ENCODE data around the gene SLC25A47. TPM values are rescaled to one million over a fixed set of nuclear protein-coding genes. Genes with fewer than 3 reads are reported as not detected.

Gene SLC25A47
- total and polyA plus RNA-seq, 7 donors, result 0.22 TPM; not detected in 6

DNA sequence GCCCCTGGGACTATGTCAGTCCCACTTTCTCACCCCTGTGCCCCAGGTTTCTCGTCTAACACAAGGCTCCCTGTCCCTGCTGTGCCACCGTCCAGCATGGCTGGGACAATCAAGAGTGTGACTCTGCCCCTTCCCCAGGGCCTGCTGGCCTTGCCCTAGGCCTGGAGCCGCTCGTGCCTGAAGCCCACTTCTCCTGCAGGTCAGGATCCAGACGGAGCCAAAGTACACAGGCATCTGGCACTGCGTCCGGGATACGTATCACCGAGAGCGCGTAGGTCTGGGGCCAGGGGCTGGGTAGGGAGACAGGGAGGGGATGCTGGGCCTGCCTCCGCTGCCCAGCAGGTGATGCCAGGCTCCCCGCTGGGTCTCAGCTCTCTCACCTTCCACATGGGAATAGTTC, 2.8 kb downstream of the SLC25A47 start:
- WGBS, 2 donors, result 87 to 92% methylated on average over 13 of the region's 13 CpGs
- Histone ChIP-seq H3K4me3 (no peak overlapping the region), H3K36me3 (no peaks in the 10 kb centered on the region), H3K9me3 (no peaks in the 10 kb centered on the region), H3K27me3 (no peaks in the 10 kb centered on the region), H3K4me1 (no peaks in the 10 kb centered on the region), H3K27ac (no peak overlapping the region)
- DNase-seq, result no peak
- intact Hi-C loops (cut with DNase I), result no loop called here
- TF ChIP-seq POLR2A (IDR thresholded peaks at IDR 0.05) (no peak), CTCF (IDR thresholded peaks at IDR 0.05) (no peak), EP300 (IDR thresholded peaks at IDR 0.05) (no peak), POLR2AphosphoS5 (IDR thresholded peaks at IDR 0.05) (no peak)

GRCh38 chr14:100327128-100327527, 4.0 kb downstream of the SLC25A47 start:
- Histone ChIP-seq H3K9me3 (no peaks in the 10 kb centered on the region), H3K4me3 (no peak overlapping the region), H3K36me3 (no peaks in the 10 kb centered on the region), H3K27ac (no peak overlapping the region), H3K4me1 (no peaks in the 10 kb centered on the region), H3K27me3 (no peaks in the 10 kb centered on the region)
- intact Hi-C loops (cut with DNase I), result no loop called here
- WGBS, 2 donors, result 95 to 96% methylated on average over 24 of the region's 24 CpGs
- TF ChIP-seq CTCF (IDR thresholded peaks at IDR 0.05) (no peak), POLR2A (IDR thresholded peaks at IDR 0.05) (no peak), EP300 (IDR thresholded peaks at IDR 0.05) (no peak), POLR2AphosphoS5 (IDR thresholded peaks at IDR 0.05) (no peak)
- no peak for DNase-seq

DNA sequence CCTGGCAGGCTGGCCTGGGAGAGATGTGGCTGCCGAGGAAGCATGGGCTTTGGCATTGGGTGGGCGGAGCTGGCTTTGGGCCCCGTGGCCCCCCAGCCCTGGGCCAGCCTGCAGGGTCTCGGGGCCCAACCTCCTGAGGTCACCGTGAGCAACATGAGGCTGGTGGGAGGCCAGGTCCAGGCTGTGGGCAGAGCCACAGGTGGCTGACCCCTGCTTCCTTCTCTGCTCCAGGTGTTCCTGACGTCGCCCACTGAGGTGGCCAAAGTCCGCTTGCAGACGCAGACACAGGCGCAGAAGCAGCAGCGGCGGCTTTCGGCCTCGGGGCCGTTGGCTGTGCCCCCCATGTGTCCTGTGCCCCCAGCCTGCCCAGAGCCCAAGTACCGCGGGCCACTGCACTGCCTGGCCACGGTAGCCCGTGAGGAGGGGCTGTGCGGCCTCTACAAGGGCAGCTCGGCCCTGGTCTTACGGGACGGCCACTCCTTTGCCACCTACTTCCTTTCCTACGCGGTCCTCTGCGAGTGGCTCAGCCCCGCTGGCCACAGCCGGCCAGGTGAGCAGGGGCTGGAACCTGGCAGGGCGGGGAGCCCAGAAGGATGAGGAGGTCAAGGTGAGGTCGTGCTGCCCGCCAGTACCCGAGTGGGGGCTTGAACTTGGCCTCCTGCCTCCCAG, 5.5 kb downstream of the SLC25A47 start:
- DNase-seq, result no peak
- Histone ChIP-seq H3K27me3 (no peaks in the 10 kb centered on the region), H3K9me3 (no peaks in the 10 kb centered on the region), H3K4me1 (no peaks in the 10 kb centered on the region), H3K36me3 (peaks cover 0 to 8% (median 0%) of the 10 kb centered on the region in 4 donors), H3K4me3 (no peak overlapping the region), H3K27ac (no peak overlapping the region)
- WGBS, 2 donors, result 22 to 74% methylated on average over 32 of the region's 32 CpGs
- intact Hi-C loops (cut with DNase I), result no loop called here
- TF ChIP-seq EP300 (IDR thresholded peaks at IDR 0.05) (no peak), CTCF (IDR thresholded peaks at IDR 0.05) (no peak), POLR2A (IDR thresholded peaks at IDR 0.05) (no peak), POLR2AphosphoS5 (IDR thresholded peaks at IDR 0.05) (no peak)

DNA sequence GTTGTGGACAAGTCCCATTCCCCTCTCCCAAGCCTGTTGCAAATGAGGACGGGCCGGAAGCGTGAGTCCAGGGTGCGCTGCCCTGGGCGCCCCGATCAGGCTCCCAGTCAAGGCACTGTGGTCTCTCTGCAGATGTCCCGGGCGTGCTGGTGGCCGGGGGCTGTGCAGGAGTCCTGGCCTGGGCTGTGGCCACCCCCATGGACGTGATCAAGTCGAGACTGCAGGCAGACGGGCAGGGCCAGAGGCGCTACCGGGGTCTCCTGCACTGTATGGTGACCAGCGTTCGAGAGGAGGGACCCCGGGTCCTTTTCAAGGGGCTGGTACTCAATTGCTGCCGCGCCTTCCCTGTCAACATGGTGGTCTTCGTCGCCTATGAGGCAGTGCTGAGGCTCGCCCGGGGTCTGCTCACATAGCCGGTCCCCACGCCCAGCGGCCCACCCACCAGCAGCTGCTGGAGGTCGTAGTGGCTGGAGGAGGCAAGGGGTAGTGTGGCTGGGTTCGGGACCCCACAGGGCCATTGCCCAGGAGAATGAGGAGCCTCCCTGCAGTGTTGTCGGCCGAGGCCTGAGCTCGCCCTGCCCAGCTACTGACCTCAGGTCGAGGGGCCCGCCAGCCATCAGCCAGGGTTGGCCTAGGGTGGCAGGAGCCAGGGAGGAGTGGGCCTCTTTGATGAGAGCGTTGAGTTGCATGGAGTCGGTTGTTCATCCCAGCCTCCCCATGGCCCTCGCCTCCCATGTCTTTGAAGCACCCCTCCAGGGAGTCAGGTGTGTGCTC, 6.3 kb downstream of the SLC25A47 start:
- Histone ChIP-seq H3K27ac (no peak overlapping the region), H3K4me3 (no peak overlapping the region), H3K27me3 (no peaks in the 10 kb centered on the region), H3K9me3 (no peaks in the 10 kb centered on the region), H3K4me1 (no peaks in the 10 kb centered on the region), H3K36me3 (peaks cover 0 to 15% (median under 1%) of the 10 kb centered on the region in 4 donors)
- no peak for TF ChIP-seq POLR2AphosphoS5 (IDR thresholded peaks at IDR 0.05)
- no peak for TF ChIP-seq CTCF (IDR thresholded peaks at IDR 0.05)
- no peak for TF ChIP-seq POLR2A (IDR thresholded peaks at IDR 0.05)
- no peak for TF ChIP-seq EP300 (IDR thresholded peaks at IDR 0.05)
- no peak for DNase-seq
- 88 to 93% methylated on average over 36 of the region's 36 CpGs for WGBS, 2 donors
- intact Hi-C loops (cut with DNase I), result no loop called here

Data from sigmoid colon (tissue), 7 donors.